NCI-H69 (cell line): ENCODE measurements around the gene DIP2C.
"Not testable (repeated sequence)": the region's sequence is repeated elsewhere in the genome, so short reads cannot be mapped to it uniquely, and the experiment has no call there.

Experiments
- DNase-seq: peaks from one replicate; lab custom pipeline; 2025; lab: John Stamatoyannopoulos, UW

DIP2C gene

DNA sequence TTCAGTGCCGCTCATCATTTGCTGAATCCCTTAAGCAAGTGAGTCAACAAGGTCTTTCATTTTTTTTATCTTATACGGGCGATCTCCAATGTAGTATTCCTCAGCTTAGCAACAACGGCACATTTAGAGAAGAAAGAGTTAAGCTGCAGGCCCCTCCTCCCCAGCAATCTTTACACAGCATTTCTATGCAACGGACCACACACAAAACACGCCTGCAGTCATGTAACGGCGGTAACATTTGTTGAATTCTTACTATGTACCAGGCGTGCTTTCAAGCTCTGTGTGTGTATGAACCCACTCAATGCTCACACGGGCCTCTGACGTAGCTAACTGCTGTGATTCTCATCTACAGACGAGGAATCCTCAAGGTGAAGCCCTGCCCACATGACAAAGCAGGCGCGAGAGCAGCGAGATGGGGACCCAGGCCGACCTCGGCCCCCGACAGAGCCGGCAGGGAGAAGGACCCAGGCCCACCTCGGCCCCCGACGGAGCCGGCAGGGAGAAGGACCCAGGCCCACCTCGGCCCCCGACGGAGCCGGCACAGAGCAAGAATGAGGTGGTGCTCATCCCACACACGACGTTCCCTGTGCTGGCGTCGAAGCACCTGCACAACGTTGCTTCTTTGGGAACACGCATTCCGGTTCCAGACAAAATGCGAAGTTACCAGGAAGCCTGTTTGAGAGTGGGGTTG, 313.5 kb downstream of the DIP2C start:
- no peak for DNase-seq

DNA sequence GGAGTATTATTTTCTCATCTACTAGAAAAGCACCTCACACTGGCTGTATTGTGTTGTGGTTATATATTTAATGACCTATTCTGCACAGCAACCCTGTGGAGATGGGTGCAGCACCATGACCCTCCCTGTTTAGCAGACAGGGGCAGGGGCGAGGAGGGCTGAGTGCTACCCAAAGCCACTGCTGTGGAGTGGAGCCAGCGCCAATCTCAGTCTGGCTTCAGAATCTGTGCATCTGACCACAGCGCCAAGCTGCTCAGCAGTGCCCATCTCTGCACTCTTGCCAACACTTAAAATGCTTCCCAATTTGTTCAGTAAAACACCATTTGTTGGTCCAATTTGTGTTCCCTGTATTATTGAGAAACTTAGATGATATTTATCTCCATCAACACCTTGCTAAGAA, 315.1 kb downstream of the DIP2C start:
- DNase-seq, result peak; percentile 80

DNA sequence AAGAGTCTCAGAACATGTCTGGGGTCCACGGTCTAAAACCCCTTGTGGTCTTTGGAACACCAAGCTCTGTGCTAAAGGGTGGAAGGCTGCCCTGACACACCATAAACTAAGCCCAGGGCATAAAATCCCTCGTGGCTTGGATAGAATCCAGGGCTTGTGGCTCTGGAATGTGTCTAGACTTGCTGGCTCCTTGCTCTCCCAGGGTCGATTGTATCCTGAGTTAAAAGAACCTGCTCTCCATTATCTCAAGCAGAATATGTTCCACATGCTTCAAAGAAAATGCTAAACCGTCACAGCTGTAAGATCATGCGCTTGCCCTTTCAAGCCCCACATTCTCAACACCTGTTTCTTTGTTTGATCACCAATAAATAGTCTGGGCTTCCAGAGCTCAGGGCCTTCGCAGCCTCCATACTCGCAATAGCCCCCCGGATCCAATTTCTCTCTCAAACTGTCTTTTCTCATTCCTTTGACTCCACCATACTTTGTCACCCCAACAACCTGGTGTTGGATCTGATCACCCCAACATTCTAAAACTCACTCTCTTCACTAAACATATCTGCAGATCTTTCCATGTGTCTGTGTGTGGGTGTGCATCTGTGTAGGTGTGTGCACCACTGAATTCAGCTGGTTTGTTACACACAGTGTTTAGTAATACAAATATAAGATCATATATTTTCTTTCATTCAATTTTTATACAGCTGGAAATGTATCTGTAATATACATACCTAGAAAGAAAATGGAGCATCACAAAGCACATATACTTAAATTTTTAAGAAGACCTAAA, 315.8 kb downstream of the DIP2C start:
- DNase-seq, result peak; percentile 92

DNA sequence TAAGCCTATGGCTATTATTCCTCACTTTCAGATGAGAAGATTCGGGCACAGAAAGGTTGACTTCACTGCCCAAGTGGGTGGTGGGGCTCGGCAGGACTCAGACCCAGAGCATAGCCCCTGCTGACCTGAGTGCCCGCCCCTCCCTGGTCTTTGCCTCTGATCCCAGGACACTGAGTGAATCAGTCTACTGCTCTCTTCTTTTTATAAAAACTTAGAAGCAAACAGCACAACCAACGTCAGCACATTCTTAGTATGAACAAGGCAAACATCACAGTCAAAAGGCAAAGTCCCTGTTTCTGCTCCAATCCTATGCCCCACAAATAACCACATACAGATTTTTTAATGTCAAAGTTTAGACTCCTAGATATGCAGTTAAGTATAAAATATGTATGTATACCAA, 316.5 kb downstream of the DIP2C start:
- DNase-seq, result peak; percentile 39

DNA sequence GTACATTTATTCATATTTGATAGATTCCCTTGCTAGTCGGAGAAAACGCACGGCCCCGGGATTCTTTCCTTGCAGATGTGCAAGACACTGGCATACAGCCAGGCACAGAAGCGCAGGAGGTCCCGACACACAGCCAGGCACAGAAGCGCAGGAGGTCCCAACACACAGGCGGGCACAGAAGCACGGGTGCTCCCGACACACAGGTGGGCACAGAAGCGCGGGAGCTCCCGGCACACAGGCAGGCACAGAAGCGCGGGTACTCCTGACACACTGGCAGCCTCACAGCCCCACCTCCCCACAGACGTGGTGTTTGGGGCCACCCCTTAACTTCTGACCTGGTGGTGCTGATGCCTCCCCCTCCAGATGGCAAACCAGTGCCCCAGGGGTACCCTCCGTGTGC, 316.9 kb downstream of the DIP2C start:
- DNase-seq, result no peak

DNA sequence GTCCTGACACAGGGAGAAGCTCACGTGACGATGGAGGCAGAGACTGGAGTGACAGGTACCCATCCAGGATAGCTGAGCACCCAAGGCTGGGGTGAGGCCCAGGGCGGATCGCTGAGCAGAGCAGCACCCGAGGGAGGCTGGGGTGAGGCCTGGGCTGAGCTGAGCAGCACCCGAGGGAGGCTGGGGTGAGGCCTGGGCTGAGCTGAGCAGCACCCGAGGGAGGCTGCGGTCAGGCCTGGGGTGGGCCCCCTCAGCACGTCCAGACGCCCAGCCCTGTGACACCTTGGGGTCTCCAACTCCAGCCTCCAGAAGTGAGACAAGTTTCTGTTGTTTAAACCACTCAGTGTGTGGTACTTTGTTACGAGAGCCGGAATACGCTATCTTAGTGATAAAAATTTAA, 318.0 kb downstream of the DIP2C start:
- DNase-seq, result no peak

DNA sequence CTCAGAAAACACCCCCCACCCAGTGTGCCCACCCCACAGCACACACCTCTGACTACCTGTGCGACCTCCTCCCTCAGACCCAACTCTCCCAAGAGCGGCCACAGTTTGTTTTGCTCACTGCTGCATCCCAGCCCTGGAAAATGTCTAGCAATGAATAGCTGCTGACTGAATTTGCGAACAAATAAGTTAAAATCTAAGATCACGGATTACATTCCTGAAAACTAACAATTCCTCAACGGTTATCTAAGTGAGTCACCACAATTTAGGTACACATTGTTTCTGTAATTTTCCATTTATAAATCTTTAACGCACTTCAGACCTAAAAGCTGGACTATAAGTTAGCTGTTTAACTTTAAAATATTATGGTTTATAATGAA, 319.0 kb downstream of the DIP2C start:
- DNase-seq, result no peak

DNA sequence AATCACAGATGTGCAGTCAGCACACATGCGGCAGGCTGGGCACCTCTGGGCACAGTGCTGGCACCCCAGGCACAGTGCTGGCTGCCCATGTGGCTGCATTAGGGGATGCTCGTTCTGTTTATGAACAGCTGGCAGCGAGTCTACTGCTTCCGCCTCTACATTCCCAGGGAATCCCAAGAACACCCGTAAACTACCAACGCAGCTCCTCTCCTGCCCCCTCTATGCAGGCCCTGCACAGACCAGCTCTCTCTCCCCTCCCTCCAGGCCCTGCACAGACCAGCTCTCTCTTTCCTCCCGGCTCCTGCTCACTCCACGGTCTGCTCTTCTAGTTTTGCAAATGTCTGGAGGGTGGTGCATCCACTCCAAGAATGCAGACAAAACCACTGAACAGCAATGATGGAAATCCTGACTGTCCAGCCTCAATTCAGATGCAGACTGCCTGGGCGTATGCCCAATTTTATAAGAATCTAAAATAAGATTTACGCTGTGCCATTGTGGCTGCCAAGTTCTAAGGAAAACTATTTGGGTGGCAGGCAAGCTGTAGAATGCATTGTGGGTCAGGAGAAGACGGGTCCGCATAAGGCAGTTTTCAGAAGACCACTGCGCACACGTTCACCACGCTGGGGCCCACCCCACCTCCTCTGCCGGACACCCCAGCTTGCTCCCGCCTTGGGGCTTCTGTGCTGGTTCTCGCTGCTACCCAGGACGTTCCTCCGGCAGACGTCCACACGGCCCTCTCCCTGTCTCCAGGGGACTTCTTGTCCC, 319.6 kb downstream of the DIP2C start:
- no peak for DNase-seq

DNA sequence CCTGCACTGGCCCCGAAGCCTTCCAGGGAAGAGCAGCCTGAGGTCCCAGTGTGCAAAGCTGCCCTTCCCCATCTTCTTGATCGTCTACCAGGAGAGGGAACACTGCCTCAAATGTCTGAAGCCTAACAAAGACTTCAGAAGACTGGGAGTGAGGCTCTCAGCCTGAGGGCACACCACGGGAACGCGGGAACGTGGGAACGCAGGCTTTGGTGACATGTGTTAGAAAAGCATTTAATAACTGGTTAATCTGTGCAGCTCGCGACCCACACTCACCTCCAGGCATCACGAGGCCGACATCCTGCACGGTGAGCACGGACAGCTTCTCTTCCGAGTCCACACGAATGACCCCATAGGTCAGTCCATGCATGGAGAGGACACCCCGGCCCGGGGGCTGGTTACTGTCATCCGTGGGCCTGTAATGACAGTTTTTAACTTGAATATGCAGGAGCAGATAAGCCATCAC, 320.2 kb downstream of the DIP2C start:
- peak; percentile 28 for DNase-seq

DNA sequence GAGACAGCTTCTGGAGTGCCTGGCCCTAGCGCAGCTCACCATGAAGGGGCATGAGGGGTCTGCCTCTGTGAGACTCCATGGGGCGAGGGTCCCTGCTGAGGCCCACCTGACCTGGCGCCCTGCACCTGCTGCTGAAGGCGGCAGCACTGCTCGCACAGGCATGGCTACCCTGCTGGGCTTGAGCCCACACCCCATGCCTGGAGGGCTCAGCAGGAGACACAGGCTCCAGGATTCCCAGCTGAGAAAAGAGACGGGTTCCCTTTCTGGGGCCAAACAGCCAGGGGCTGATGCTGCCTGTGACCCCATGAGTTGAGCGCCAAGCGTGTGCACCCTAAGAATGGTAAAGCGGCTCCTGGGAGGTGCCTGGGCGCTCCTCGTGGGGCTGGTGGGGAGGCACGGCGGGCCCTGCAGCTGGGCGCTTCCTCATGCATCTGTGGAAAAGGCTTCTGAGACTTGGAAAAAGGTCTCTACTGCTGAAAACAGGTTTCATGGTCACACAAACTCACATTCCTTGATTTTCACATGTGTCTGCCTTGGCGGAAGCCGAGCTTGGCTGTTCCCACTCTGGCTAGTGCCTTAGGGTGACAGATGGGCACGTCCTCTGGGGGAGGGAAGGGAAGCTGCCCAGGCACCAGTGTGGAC, 320.8 kb downstream of the DIP2C start:
- DNase-seq, result peak; percentile 70

DNA sequence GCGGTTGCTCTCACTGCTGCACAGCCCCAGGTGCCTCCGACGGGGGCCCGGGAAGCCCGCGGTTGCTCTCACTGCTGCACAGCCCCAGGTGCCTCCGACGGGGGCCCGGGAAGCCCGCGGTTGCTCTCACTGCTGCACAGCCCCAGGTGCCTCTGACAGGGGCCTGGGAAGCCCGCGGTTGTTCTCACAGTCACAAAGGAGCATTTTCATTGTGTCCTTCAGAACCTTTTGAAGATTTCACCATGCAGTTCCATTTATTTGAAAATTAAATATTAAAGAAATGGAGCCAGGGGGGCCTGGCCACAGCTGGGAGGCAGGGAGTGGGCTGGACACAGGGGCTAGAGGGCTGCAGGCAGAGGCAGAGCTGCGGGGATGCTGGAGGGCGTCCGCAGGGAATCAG, 321.4 kb downstream of the DIP2C start:
- DNase-seq, result not testable (repeated sequence)

DNA sequence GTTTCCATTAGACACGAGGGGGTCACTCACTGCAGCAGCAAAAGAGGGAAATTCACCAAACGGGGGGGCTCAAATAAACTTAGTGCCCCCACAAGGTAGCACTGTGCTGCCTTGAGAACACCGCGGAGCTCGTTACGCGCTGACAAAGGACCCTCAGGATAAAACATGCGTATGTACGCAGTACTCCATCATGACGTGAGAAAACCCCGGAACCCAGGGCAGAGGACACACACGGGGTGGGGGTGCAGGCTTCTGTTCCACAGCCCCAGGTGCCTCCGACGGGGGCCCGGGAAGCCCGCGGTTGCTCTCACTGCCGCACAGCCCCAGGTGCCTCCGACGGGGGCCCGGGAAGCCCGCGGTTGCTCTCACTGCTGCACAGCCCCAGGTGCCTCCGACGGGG, 321.8 kb downstream of the DIP2C start:
- no peak for DNase-seq

DNA sequence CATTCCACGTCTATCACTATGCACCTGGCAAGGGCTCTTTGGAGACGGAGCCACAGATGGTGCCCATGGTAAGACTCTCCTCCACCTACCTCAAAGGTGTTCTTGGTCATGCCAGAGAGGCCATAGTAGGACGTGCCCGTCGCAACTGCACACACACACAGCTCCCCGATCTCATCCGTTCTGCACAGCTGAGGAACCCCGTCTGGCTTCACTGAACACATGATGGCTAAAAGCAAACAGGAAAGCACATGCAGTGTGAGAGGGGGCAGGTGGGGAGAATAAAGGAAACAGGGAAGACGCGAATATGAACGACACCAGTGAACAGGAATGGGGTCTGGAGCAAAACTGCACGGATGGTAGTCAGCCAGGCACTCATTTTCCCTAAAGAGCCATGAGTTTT, 323.3 kb downstream of the DIP2C start:
- DNase-seq, result no peak

DNA sequence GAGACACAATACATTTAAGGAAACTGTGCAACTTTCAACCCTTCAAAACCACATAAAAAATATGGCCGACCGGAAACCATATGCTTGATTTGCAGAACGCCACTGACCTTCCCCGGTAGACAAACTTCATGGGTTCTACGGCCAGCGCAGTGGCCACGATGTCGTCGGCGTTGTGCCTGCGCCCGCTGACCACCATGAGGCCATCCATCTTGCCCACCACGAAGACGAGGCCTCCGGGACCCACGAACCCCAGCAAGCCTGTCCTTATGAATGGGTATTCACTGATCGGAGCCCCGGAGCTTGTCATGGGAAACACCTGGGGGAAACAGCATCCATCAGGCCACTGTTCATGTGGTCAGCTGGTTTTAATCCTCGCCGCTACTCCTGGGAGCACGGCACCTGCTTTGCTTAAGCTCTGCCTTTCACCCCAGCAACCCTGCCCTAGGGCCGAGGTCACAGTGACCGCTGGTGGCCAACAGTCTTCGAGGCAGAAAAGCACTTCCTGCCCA, 325.1 kb downstream of the DIP2C start:
- DNase-seq, result no peak

DNA sequence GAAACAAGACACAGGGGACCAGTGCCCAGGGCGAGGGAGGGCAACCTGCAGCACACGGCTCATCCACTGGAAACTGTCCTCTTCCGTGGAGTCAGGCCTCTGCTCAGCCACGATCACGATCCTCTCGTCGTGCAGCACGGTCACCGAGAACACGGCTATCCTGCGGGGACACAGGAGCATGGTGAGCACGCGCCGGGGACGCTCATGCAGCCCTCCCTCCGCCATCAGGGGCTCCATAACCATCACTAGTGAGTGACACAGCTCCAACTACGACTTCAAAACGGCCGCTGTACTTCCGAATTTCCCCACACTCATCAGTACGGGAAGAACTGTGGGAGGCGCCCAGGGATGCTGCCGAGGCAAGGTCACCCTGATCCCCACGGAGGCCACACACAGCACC, 326.3 kb downstream of the DIP2C start:
- DNase-seq, result no peak

DNA sequence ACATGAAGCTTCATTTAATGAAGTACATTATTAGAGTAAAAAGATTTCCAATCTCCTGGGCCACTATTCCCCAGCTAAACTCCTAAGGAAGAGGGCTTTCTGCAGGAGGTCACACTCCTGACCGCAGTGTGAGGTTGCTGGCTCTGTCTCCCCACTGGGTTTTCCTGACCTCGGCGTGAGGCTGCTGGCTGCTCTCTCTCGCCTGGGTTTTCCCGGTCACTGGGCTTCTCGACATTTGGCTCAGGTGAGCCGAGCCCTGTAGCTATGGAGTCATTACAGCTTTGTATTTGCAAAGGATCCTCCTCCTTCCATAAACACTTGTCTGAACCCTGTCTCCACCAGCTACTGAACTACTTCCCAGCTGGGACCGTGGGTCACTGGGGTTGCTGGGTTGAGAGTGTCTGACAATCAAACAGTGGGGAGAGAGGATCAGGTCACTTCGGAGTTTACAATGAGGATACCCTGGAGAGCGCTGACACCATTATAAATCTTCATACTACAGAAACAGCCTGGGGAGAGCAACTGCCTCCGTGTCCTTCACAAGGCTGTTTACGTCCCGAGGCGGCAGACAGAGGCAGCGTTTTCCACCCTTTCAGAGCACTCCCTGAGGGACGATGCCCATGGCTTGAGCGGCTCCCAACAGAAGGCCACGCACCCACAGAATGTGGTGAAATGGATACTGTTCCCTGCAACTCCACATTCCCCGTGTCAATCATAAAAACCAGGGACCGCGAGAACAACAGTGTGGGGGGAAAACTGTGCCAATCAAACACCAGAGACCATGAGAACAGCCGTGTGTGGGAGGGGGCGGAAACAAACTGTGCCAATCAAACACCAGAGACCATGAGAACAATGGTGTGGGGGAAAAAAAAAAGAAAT, 328.0 kb downstream of the DIP2C start:
- DNase-seq, result peak; percentile 94

DNA sequence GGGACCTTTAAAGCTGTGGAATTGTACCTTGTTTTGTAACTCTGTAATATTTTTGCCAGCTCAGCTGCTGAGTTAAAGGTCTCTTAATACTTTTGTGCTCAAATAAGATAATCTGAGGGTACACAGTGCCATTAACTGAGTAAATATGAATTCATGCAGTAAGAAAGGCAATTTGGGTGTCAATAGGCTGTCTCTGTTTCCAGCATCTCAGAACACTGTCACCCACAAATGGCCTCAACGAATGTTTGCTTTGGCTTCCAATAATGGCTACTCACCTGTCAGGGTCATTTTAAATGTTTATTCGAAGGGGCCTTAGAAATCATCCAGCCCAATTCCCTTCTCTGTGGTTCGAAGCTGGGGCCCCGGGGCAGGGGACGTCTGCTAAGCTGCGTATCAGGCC, 328.8 kb downstream of the DIP2C start:
- peak; percentile 92 for DNase-seq

DNA sequence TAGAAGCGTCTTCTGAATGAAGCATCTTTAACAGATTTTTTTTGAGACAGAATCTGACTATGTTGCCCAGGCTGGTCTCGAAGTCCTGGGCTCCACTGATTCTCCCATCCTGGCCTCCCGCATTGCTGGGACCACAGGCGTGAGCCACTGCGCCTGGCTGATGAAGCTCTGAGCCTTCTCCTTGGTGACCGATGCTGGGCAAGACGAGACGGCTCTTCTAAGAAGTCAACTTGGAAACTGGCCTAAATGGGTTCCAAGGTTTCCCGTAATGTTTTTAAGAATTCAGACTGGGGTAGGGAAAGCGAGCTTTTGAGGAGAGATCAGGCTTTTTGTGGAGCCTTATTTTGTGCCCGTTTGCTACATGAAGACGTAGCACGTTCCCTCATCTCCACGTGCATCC, 329.7 kb downstream of the DIP2C start:
- DNase-seq, result no peak

DNA sequence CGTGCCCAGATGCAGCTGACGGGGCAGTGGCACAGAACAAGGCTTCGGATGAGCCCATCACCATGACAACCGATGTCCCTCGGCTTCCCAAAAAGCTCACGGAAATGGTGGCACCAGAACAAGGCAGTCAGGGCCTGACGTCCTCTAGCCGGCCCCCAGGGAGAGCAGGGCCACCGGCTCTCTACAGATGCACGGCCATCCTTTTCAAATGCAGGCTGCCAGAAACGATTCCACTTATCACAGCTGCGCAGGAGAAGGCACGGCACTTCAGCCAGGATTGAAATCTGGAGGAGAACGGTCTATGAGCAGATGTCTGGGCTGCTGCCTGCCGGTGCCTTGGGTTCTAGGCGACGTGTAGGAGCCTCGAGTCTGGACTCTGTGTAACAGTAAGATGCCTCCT, 330.4 kb downstream of the DIP2C start:
- no peak for DNase-seq

DNA sequence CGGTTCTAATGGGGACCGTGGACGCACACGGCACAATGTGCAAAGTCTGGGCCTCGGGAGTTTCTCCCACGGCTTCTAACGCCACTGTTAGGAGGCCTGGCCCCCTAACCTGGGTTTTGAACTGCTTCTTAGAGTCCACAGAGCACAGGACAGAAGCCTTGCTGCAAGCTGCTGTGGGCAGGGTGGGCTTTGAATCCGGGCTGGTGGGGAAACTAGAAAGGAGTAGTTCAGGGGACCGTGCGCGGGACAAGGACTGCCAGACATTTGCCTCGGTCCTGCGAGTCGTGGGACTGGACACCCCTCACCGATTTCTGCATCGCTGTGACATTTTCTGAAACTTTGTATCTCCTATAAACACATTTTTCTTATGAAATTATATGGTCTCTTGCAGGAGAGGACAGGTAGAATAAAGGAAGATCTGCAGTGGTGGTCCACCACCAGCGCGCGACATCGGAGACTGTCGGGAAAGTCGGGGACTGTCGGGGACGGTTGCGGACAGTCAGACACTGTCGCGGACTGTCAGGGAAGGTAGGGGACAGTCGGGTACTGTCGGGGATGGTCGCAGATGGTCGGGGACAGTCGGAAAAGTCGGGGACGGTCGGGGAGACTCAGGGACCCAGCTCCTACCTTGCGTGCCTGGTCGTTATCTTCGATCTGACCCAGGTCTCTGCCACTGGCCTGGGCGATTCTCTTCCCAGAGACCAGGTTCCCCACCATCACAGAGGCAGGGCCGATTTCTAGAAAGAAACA, 332.1 kb downstream of the DIP2C start:
- no peak for DNase-seq
